ELR (cell line): Measurements from ENCODE around the gene JUNB.
"Not testable (repeated sequence)": the region's sequence is repeated elsewhere in the genome, so short reads cannot be mapped to it uniquely, and the experiment has no call there.

ENCODE experiments used
- DNase-seq: peaks from one replicate; pipeline ENCODE4 v3.0.0-alpha.2; 2015; ENCODE audit warnings: low read depth

The JUNB gene

GRCh38 chr19:12804051-12804450, 12.8 kb downstream of the JUNB start:
- no peak for DNase-seq

DNA sequence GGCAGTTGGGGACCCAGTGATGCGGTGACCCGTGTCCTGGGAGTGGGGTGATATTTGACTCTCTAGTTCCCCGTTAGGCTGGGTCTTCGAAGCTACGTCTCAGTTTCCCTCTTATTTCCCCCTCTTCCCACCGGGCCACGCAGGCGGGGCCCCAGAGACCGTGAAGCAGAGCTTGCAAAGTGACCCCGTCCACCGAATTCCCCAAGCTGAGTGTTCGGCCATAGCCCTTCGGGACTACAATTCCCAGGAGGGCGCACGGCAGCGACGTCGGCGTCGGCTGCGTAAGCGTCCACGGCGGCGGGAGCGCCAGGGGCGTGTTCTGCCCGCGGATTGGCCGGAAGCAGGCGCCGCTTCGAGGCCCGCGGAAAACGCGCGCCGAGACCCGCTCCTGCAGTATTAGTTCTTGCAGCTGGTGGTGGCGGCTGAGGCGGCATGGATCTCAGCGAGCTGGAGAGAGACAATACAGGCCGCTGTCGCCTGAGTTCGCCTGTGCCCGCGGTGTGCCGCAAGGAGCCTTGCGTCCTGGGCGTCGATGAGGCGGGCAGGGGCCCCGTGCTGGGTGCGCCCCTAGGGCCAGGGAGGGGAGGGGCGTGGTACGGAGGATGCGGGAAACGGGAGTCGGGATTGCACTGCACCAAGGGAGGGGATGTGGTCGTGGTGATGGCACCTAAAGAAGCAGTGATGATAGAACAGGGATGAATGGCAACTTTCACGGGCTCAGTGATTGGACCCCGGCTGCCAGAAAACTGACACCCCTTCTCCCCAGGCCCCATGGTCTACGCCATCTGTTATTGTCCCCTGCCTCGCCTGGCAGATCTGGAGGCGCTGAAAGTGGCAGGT, 15.2 kb downstream of the JUNB start, which contains the start of gene RNASEH2A:
TSS of gene RNASEH2A (plus strand) at position 343 of the 840 bp plus-strand sequence. CDS start at position 433, 90 bp downstream.
- peak; percentile 93 for DNase-seq

GRCh38 chr19:12815088-12815487, 23.8 kb downstream of the JUNB start:
- DNase-seq = no peak

DNA sequence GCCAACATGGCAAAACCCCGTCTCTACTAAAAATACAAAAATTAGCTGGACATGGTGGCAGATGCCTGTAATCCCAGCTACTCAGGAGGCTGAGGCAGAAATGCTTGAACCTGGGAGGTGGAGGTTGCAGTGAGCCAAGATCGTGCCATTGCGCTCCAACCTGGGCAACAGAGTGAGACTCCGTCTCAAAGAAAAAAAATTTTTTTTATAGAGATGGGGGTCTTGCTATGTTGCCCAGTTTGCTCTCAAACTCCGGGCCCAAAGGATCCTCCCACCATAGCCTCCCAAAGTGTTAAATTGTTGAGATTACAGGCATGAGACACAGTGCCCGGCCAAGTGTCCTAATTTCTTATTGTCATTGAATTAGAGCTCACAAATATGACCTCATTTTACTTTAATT, 25.9 kb downstream of the JUNB start:
- DNase-seq = not testable (repeated sequence)

GRCh38 chr19:12817810-12818209, 26.5 kb downstream of the JUNB start:
- DNase-seq = not testable (repeated sequence)

DNA sequence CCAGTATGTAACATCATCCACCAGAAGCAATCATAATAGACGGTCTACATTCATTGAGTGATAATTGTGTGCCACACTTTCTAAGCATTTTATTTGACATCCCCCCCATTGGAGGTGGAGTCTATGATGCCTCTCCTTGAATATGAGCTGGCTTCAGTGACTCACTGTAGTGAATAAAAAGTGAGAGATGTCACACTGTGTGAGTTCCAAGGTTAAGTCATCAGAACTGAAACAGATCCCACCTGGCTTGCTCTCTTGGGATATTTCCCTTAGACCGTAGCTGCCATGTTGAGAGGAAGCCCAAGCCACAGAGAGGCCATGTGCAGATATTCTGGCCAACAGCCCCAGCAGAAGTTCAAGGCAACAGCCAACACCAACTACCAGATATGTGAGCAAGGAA, 30.5 kb downstream of the JUNB start:
- DNase-seq = peak; percentile 55

GRCh38 chr19:12825254-12826131, 34.2 kb downstream of the JUNB start:
- DNase-seq = peak; percentile 41

DNA sequence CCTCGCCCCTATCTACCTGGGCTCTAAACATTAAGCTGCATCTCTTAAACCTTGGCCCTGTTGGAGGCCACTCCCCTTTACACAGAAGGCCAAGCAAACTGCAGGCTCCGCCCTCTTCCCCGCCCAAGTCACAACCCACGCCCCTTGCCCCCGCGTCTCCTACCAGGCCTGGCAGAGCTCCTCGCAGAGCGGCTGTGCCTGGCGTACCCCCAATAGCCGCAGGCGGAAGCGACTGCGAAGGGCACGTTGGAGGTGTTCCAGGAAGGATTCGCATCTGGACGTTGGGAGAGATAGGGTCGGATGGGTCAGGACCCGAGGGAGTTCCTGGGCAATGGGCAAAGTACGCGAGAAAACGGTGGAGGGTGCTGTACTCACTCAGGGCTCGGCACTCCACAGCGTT, 37.2 kb downstream of the JUNB start:
- DNase-seq = peak; percentile 52

GRCh38 chr19:12833418-12833737, 42.1 kb downstream of the JUNB start:
- no peak for DNase-seq

DNA sequence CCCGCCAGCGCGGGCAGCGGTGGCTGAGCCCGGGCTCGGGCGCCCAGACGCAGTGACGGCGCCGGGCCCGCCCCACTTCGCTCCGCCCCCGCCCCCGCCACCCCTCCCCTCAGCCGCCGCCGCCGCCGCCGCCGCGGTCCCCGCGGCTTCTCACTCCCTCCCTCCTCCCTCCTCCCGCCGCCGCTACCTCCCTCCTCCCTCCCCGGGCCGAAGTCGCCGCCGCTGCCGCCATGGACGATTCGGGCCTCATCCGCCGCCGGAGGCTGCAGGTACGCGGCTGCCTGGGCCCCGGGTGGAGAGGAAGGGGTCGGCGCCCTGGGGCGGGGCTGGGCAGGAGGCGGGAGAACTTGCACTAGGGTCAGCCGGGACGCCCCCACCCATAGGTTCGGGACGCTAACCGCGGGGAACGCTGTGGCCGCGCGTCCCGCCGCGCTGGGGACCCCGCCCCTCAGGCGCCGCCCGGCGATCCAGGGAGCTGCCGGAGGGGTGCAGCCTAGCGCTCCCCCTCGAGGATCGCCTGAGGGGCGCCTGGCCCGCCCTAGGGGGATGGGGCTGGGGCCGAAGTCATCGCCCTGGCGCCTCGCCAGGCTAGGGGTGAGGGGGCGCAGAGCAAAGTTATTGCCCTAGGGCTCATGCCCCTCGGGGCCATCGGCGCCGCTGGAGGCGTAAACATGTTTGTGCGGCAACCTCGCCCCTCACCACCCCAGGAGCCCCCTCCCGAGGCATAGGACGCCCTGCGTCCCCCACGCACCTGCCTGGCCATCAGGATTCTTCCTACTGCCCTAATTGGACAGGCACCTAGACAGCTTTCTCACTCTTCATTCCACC, 42.7 kb downstream of the JUNB start:
- peak; percentile 43 for DNase-seq

GRCh38 chr19:12834566-12834943, 43.3 kb downstream of the JUNB start, which contains the start of gene RTBDN:
Gene RTBDN (minus strand): TSS chr19:12834579. CDS start chr19:12829979, 4,600 bp downstream.
- peak; percentile 40 for DNase-seq

- DNase-seq = peak; percentile 51
Observed at GRCh38 chr19:12834976-12835757, 43.9 kb downstream of the JUNB start.

DNA sequence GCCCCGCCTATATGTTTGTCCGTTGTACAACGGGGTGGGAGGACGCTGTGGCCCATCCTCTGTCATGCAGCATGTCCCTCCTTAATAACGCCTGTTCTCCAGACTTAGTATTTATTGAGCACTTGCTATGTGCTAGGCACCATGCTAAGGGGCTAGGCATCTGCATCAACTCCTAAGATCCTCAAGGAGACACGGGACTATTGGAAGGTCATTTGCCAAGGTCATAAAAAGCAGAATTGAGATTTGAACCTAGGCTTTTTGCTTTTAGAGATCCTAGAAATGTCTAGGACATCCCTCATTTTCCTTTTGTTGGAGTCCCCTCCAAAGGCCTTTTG, 45.2 kb downstream of the JUNB start:
- DNase-seq = no peak

GRCh38 chr19:12837225-12837624, 45.9 kb downstream of the JUNB start:
- DNase-seq = peak; percentile 42

DNA sequence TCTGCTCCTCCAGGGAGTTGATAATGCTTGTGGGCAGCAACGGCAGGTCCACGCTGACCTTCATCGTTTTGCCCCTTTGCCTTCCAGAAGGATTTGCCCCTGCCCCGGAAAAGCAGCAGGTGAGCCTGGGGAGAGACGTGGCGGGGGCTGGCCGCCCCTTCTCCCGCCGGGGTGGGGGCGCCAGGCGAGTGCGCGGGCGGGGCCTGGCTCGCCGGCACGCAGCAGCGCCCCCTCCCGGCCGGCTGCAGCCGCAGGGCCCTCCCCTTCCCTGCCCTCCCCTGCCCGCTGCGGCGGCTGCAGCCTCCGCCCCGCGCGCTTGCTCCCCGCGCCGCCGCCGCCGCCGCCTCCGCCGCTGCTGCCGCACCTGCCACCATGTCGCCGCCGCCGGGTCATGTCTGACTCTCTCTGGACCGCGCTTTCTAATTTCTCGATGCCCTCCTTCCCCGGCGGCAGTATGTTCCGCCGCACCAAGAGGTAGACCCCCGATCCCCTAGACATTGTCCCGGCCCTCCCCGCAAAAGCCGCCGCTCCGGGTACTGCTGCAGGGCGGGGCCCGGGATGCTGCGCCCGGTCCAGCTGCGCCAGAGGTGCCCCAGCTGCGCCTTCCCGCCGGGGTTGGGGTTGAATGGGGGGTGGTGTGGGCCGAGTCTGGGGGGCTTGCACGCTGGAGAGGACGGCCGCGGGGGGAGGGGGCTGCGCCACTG, 47.0 kb downstream of the JUNB start, which contains the start of gene MAST1:
TSS of gene MAST1 (plus strand) at position 334 of the 704 bp plus-strand sequence. CDS start at position 392, 58 bp downstream.
- peak; percentile 50 for DNase-seq

- no peak for DNase-seq
Observed at GRCh38 chr19:12838886-12839756, 47.8 kb downstream of the JUNB start.

DNA sequence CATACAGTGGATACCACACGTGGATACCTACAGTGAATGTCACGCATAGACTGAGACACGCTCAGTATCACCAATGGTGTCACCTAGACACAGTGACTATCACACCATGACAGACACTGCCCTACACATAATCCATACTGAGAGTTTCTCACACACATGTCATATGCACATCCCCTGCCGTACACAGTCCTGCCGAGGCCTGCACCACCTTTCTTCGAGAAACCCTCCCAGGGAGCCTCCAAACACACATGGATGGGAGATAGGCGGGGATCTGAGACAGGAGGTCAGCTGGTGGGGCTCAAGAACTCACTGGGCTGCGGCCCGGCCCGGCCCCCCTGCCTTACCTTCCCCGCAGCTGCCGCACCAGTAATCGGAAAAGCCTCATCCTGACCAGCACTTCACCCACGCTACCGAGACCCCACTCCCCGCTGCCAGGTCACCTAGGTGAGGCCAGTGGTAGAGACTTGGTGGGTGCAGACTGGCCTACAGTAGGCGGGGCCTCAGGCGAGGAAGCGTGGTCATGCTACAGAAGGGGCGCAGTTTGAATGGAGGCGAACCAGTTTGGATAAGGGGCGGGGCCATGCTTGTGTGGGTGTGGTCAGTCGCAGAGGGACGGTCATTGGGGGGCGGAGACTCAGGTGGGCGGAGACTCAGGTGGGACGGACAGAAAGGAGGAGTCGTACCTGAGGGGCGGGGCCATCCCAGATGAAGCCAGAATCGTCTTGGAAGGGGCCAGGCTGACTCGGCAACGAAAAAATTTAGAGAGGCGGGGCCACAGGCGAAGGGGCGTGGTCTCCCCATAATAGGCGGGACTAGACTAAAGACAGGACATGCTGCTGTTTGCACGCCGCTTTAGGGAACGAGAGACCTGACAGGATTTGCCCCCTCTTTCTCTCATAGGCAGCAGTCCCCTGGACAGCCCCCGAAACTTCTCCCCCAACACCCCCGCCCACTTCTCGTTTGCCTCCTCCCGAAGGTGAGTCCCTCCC, 49.1 kb downstream of the JUNB start:
- DNase-seq = peak; percentile 83

GRCh38 chr19:12841094-12841493, 49.8 kb downstream of the JUNB start:
- no peak for DNase-seq
